Measurements from ENCODE around the gene IL15.
"Not testable (repeated sequence)": the region's sequence is repeated elsewhere in the genome, so short reads cannot be mapped to it uniquely, and the experiment has no call there.

IL15 gene

GRCh38 chr4:141705747-141706377 lies 69.5 kb downstream of the IL15 start:
- DNase-seq: no peak

- DNase-seq: no peak
Measured at GRCh38 chr4:141706445-141706844, 70.1 kb downstream of the IL15 start.

- DNase-seq: no peak
Measured at GRCh38 chr4:141711211-141711610, 74.8 kb downstream of the IL15 start.

- DNase-seq: no peak
Measured at GRCh38 chr4:141713185-141713584, 76.8 kb downstream of the IL15 start.

- no peak for DNase-seq
Measured at GRCh38 chr4:141713771-141714445, 77.5 kb downstream of the IL15 start.

GRCh38 chr4:141719585-141719984 lies 83.2 kb downstream of the IL15 start:
- DNase-seq: no peak

GRCh38 chr4:141721174-141721573 lies 84.8 kb downstream of the IL15 start:
- no peak for DNase-seq

GRCh38 chr4:141724646-141725045 lies 88.3 kb downstream of the IL15 start:
- DNase-seq: no peak

GRCh38 chr4:141727420-141727819 lies 91.0 kb downstream of the IL15 start:
- no peak for DNase-seq

GRCh38 chr4:141730805-141731204 lies 94.4 kb downstream of the IL15 start:
- no peak for DNase-seq

- DNase-seq: no peak
Measured at GRCh38 chr4:141731481-141731880, 95.1 kb downstream of the IL15 start.

GRCh38 chr4:141739636-141740035 lies 103.3 kb downstream of the IL15 start:
- no peak for DNase-seq

GRCh38 chr4:141746026-141746425 lies 109.6 kb downstream of the IL15 start:
- DNase-seq: no peak

GRCh38 chr4:141751806-141752205 lies 115.4 kb downstream of the IL15 start:
- DNase-seq: not testable (repeated sequence)

GRCh38 chr4:141757287-141757686 lies 120.9 kb downstream of the IL15 start:
- DNase-seq: no peak

GRCh38 chr4:141759796-141760425 lies 123.5 kb downstream of the IL15 start:
- no peak for DNase-seq

GRCh38 chr4:141761926-141762325 lies 125.5 kb downstream of the IL15 start:
- no peak for DNase-seq

- DNase-seq: no peak
Measured at GRCh38 chr4:141763374-141763773, 127.0 kb downstream of the IL15 start.

GRCh38 chr4:141768954-141769353 lies 132.6 kb downstream of the IL15 start:
- no peak for DNase-seq

- no peak for DNase-seq
Measured at GRCh38 chr4:141771889-141772830, 135.8 kb downstream of the IL15 start.

- DNase-seq: no peak
Measured at GRCh38 chr4:141772838-141773237, 136.5 kb downstream of the IL15 start.

- no peak for DNase-seq
Measured at GRCh38 chr4:141782205-141782604, 145.8 kb downstream of the IL15 start.

All from DMS79 (cell line).